ENCODE results near the gene CHPF2.

CHPF2 gene

DNA sequence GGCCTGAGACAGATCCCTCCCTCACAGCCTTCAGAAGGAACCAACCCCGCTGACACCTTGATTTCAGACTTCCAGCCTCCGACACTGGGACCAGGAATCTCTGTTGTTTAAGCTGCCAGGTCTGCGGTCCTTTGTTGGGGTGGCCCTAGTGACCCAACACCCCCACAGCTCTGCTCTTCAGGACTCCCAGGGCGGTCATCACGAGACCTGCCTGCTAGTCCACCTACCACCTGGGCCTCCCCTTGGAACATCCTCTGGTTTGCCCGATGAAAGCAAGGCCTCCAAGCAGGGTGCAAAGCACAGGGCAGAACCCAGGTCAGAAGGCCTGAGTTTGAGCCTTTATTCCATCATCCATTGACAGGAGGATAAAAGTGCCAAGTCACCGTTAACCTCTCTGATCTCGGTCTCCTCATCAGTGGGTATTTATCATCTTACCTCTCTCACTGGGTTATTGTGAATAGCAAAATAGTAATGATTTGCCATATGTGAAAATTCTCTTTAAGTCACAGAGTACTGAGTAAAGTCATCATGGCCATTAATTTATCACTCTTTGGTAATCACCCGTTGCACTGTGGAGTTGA is 33.2 kb downstream of the CHPF2 start:
- DNase-seq (ENCODE audit: low read depth): no peak

DNA sequence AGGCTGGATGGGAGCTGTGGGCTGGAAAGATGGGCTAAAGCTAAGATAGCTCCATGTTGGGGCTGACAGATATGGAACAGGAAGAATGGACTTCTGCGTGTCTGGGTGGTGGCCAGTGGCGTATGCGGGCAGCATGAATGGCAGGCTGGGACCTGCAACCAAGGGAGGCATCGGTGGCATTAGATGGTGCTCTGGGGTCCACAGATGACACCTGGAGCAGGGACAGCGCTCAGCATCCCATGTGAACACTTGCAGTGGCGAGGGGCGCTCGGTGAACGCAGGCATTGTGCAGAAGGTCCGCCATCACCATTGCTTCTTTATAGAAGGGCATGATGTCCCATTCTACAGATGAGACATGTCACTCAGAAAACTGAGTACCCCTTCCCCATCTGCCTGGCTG is 37.2 kb downstream of the CHPF2 start:
- DNase-seq (ENCODE audit: low read depth): no peak

DNA sequence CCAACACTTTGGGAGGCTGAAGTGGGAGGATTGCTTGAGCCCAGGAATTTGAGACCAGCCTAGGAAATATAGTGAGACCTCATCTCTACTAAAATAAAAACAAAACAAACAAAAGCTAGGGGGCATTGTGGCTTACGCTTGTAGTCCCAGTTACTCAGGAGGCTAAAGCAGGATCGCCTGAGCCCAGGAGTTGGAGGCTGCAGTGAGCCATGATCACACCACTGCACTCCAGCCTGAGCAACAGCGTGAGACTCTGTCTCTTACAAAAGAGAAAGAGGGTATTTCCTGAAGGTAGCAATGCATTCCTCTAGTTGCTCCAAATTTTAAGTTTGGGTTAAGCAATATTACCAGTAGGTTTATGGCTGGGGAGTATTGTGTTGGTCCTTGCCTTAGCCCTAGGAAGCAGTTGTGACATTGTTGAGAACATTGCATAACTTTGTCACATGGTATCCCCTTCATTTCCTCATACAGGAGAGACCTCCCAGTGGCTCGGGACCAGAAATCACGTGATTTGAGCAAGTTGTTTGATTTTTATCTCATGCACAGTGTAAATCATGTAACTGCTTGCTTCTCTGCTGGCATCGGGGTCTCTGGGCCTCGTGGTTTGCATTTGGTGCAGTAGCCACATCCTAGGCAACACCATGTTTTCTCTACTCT is 39.5 kb downstream of the CHPF2 start:
- no peak for DNase-seq (ENCODE audit: low read depth)

DNA sequence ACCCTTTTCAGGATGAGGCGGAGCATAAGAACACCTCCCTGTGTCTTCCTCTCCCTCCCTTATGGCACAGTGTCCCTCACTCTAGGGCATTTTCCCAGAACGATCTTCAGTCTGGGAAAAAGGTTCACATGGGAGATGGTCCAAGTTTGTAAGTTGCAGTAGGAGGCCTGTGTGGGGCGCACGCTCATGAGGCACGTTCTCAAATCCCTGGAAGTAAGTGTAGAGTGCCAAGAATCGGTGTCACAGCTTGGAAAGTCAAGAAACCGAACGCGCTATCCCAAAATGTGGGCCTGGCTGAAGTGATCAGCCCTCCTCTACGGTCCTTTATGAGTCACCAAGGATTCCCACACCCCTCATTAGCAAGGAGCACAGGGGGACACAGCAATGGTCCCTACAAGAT is 40.1 kb downstream of the CHPF2 start:
- no peak for DNase-seq (ENCODE audit: low read depth)

DNA sequence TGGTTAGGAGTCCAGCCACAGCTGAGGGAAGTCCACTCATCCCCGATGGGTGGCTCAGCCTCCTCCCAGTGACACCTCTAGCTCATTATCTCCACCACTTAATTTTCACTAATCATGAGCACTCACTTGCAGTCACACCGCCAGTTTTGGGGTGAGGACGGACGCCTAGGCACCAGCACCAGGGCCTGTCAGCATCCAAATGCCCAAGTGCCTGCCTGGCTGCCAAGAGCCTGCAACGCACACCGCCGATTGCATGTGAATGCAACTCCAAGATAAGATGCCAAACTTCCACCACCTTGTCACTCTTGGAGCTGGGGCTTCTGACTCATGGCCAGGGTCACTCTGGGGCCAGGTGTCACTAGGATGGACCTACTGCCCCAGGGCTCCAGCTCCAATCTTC is 40.6 kb downstream of the CHPF2 start:
- DNase-seq (ENCODE audit: low read depth): no peak

DNA sequence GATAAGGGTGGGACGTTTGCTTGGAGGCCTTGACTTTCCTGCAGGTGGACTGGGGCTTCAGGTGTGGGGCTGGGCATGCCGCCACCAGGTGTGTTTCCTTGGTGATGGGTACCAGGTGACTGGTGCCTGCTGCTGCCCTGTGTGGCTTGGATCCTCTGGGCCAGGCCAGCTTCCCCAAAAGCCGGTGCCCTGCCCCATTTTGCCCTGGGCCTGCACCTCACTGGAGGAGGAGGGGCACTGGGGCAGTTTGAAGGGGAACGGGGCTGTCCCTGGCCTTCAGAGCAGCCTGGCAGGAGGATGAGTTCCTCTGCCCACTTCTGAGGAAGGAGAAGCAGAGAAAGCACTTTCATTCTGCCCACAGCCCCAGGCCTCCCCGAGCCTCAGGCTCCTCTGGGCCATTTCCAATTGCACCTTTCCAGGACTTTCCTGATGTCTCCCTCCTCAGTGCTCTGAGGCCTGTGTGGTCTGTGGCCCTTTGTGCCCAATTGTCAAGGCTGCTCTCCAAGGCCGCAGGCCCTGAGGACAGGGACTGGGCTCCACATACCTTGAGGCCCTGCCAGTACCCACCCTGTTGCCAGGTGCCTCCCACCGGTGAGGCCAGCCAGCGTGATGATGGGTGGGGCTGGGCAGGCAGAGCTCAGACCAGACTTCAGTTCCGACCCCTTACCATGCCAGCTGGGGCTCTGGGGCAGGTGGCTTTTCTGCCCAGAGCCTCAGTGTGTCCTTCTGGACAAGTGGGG is 41.5 kb downstream of the CHPF2 start:
- DNase-seq (ENCODE audit: low read depth): no peak

DNA sequence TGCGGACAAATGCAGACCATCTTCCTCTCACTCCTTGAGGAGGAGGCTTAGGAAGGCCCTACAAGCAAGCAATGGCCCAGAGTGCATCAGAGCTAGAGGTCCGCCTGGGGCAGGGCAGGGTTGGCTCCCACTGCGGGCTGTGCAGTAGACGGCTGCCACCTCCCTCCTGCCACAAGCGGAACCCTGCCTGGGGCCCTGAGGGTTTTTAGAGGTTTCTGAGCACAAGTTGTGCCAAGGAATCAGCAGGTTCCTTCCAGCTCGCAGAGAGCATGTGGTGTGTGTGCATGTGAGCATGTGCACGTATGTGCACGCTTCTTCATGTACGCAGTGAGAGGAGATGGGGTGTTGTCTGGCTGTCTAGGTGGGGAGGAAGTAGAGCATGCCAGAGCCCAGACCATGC is 42.1 kb downstream of the CHPF2 start:
- DNase-seq (ENCODE audit: low read depth): no peak

DNA sequence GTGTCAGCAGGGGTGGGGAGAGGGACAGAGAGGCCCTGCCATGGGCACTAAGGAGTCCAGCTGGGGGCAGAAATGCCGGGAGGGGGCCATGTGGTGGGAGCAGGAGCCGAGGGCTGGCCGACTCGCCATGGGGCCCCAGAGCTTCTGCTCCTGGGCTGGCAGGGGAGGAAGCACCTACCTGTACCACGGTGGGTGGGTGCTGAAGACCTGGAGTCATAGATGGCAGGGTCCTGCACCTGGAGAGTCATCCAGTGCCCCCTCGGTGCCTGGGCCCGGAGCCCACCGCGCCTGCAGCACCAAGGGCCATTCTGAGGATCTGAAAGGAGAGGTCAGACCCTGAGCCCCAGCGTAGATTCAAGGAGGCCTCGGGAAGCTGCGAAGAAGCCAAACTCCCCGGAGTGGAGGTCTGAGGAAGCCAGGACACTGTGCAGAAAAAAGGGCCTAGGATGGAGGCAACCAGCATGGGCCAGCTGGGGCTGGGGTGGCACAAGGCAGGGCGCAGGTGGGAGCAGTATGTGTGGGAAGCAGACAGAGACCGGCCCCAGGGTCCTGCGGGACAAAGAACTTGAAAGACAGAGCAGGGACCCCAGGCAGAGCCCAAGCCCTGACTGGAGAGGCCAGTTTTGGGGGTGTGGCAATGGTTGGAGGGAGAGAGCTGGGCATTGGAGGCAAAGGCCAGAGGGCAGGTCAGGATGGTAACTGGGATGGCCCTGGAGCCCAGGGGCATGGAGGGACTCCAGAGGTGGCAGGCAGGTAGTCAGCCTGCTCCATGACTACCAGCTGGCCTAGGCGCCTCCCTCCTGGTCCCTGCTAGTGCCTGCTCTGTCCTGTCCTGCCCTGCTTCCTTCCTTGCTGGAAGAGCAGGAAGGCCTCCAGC is 42.9 kb downstream of the CHPF2 start:
- DNase-seq (ENCODE audit: low read depth): no peak

DNA sequence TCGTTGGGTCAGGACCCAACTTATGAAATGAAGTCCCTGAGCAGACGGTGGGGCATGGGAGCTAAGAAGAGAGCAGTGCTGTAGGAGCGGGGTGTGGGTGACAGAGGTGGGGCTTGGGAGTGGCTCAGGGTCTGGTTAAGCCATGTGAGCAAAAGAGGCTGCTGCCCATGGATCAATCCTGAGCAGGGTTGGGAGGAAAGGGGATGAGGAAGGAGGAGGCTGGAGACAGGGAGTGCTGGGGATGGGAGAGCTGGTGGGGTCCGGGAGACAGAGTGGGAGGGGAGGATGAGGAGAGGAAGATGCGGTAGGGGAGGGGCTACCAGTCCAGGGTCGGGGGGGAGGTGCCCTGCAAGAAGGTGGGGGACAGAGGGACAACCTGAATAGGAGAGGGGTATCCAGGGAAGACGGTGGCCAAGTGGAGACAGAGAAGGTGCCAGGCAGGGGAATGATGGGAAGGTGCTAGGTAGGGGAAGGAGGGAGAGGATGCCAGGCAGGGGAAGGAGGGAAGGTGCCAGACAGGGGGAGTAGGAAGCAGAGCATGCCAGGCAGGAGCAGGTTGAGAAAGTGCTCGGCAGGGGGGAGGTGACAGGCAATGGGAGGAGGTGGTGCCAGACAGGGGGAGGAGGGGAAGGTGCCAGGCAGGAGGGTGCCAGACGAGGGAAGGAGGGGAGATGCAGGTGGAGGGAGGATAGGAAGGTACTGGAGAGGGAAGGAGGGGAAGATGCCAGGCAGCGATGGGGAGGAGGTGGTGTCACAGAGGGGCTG is 43.7 kb downstream of the CHPF2 start:
- DNase-seq (ENCODE audit: low read depth): no peak

DNA sequence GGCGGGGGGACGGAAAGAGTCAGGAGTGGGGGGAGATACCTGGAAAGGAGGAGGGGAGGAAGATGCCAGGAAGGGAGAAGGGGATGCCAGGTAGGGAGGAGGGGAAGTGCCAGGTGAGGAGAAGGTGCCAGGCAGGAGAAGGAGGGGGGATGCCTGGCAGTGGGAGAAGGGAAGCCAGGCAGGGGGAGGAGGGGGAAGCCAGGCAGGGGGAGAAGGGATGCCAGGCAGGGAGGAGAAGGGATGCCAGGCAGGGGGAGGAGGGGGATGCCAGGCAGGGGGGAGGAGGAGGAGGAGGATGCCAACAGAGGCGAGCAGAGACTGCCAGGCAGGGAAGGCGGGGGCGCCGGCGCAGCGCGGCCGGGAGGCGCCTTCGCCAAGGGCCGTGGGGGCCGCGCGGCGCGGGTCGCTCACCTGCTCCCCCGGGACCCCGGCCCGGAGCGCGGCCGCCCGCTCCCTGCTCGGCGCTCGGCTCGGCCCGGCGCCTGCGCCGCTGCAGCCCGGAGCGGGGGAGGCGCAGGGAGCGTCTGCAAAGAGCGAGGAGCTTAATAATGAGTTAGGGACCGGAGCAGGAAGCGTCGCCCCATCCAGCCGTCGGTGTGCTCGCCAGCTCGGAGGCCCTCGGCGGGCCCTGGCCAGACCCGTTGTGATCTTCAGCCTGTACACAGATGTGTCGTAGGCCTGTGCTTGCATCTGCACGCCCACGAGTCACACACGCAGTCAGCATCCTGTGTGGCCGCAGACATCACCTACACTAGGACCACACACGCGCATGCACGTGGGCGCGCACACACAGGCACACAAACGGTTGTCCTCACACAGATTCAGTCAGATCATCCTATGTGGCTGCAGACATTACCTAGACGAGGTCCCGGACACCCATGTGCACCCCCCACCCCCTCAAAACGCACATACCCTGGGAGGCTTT is 44.6 kb downstream of the CHPF2 start:
- DNase-seq (ENCODE audit: low read depth): peak; percentile 42

DNA sequence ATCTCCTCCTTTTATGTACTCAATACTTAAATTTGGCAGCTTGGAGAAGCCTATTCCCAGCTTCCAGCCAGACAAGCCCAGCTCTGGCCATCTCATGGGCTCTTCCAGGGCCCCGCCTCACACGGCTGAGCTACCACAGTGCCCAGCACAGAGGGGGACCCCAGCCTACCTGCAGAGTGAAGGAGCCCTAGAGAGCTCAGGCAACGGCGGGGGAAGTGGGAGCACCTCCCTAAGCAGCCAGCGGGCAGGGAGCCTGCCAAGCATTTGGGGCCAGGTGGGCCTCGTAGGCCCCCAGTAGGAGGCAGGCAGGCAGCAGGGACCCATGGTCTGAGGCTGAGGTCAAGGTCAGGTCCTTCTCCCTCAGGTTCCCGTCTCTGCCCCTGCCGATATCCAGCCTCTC is 45.3 kb downstream of the CHPF2 start:
- DNase-seq (ENCODE audit: low read depth): no peak

DNA sequence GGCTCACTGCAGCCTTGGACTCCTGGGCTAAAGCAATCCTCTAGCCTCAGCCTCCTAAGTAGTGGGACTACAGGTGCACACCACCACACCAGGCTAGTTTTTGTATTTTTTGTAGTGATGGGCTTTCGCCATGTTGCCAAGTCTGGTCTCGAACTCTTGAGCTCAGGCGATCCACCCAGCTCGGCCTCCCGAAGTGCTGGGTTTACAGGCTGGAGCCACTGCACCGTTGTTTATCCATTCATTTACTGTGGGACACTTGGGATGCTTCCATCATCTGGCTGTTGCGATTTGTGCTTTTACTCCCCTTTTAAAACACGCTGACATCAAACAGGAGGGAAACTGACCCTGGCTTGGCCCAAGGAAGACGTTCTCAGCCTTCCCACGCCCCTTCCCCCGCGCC is 46.7 kb downstream of the CHPF2 start:
- no peak for DNase-seq (ENCODE audit: low read depth)

DNA sequence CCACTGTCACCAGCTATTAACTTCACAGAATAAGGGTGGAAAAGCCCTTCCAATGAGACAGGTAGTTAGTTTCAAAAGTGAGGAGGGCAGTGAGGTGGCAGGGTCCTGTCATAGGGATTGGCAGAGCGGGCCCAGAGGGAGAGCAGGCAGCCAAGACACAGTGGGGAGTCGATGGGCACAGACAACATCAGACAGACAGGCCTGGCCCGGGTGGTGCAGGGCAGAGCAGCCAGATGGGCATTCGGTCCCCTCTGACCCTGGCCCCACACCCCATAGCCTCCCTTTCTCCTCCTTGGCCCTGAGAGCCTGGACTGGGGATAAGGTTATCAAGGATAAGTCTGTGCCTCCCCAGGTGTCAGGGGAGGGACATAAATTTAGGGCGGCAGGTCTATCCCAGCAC is 47.6 kb downstream of the CHPF2 start:
- no peak for DNase-seq (ENCODE audit: low read depth)

DNA sequence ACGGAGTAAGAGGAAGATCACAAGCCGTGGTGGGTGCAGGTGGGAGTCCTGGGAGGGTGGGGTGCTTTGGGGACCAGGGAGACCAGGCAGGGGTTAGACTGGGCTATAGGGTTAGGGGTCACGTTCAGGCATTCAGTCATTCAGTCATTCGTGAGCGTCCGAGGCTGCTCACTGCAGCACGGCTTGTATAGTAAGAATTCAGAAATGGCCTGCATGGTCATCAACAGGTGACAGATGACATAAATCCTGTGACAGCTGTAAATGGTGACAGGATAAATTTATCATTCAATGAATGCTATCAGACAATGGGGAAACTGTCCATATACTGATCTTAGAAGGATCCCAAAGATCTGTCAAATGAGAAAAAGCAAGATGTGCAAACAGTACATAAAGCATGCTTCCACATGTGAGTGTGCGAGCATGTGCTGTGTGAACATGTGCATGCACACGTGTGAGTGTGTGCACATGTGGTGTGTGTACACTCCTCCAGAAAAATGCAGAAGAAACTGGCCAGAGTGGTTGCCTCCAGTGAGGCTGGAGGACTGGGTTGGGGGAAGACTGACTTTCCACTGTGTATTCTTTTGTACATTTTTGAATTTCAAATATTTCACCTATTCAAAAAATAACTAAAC is 48.2 kb downstream of the CHPF2 start:
- DNase-seq (ENCODE audit: low read depth): no peak

DNA sequence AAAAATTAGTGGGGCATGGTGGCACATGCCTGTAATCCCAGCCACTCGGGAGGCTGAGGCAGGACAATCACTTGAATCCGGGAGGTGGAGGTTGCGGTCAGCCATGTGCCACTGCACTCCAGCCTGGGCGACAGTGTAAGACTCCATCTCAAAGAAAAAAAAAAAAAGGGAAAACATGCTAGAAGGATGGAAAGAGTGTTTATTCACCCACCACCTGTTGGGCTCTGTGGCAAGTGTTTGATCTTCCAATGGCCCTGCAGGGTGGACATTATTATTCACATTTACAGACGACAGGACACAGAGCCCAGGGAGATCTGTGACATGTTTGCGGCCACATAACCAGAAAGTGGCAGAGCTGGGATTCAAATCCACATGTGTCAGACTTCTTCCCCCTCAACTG is 49.4 kb downstream of the CHPF2 start:
- no peak for DNase-seq (ENCODE audit: low read depth)

DNA sequence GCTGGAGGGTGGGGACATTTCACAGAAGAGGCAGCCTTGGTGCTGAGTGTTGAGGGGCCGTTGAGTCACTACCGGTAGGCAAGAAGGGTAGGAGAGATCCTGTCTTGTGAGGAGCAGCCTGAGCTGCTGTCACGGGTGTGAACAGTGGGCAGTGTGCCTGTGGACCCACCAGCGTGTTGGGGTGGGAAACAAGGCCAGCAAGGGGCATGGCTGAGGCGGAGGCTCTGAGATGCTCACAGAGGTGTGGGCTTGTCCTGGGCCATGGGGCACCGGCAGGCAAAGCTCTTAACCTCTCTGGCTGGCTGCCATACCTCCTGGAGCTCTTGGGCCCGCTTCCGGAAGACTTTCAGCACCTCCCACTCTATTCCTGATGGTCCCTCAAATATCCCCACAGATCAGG is 49.8 kb downstream of the CHPF2 start:
- DNase-seq (ENCODE audit: low read depth): no peak

DNA sequence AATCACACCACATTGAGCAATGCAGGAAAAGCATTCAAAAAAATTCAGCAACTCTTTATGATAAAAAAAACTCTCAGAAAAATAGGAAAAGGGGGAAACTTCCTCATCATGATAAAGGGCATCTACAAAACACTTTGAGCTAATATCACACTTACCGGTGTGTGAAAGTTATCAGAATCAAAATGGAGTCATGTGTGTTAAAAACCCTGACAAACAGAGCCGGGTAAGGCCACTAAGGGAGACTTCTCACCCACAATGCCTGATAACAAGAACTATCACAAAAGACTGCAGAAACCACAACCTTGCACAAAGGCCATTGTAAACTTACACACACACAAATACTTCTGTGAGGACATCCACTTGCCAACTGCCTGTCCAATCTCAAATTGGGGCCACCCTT is 51.0 kb downstream of the CHPF2 start:
- no peak for DNase-seq (ENCODE audit: low read depth)

DNA sequence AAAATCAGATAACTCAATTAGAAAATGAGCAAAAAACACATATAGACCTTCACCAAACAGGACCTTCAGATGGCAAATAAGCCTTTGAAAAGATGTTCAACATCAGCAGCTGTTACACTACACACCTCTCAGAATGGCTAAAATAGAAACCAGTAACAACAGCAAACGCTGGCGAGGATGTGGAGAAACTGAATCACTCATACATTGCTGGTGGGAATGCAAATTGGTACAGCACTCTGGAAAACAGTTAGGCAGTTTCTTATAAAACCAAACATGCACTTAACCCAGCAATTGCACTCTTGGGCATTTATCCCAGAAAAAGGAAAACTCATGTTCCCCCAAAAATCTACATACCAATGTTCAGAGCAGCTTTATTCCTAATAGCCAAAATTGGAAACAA is 53.9 kb downstream of the CHPF2 start:
- DNase-seq (ENCODE audit: low read depth): no peak
